Measurements from ENCODE around the gene BPIFB6.

DNA sequence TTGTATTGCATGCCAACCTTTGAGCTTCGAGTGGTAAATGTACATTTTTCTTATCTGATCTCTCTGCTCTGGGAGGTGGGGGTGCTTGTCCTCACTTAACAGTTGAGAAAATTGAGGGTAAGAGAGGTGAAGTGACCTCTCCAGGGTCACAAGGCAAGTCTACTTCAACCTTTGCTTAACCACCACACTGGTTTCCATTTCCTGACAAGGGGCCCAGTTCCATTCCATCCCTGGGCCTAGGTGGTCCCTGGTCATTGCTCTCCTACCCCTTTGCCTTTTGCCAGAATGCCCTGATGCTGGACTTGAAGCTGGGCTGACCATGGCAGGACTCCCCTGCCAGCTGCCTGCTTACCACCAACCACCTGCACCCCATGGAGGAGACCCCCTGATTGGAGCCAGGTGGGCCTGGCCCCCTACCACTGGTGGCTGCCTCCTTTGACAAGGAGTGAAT, 12.3 kb downstream of the BPIFB6 start:
- no peak for TF ChIP-seq ELF1 (IDR thresholded peaks at IDR 0.05)
- TF ChIP-seq, protein P1, sequence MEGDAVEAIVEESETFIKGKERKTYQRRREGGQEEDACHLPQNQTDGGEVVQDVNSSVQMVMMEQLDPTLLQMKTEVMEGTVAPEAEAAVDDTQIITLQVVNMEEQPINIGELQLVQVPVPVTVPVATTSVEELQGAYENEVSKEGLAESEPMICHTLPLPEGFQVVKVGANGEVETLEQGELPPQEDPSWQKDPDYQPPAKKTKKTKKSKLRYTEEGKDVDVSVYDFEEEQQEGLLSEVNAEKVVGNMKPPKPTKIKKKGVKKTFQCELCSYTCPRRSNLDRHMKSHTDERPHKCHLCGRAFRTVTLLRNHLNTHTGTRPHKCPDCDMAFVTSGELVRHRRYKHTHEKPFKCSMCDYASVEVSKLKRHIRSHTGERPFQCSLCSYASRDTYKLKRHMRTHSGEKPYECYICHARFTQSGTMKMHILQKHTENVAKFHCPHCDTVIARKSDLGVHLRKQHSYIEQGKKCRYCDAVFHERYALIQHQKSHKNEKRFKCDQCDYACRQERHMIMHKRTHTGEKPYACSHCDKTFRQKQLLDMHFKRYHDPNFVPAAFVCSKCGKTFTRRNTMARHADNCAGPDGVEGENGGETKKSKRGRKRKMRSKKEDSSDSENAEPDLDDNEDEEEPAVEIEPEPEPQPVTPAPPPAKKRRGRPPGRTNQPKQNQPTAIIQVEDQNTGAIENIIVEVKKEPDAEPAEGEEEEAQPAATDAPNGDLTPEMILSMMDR (IDR thresholded peaks at IDR 0.05) = no peak
- TF ChIP-seq, protein P2, sequence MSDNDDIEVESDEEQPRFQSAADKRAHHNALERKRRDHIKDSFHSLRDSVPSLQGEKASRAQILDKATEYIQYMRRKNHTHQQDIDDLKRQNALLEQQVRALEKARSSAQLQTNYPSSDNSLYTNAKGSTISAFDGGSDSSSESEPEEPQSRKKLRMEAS (IDR thresholded peaks at IDR 0.05; ENCODE audit: low read depth) = no peak
- TF ChIP-seq FOSL2 (IDR thresholded peaks at IDR 0.05; ENCODE audit: borderline replicate concordance, low read depth) = no peak
- TF ChIP-seq GATA2 (CRISPR knock-in tag; IDR thresholded peaks at IDR 0.05) = no peak
- no peak for TF ChIP-seq FOXM1 (IDR thresholded peaks at IDR 0.05; ENCODE audit: low read depth)
- no peak for TF ChIP-seq SMC3 (IDR thresholded peaks at IDR 0.05; ENCODE audit: low read depth, low read length)
- TF ChIP-seq CHD2 (IDR thresholded peaks at IDR 0.05; ENCODE audit: low read length, partially characterized antibody) = no peak
- TF ChIP-seq, protein P3, sequence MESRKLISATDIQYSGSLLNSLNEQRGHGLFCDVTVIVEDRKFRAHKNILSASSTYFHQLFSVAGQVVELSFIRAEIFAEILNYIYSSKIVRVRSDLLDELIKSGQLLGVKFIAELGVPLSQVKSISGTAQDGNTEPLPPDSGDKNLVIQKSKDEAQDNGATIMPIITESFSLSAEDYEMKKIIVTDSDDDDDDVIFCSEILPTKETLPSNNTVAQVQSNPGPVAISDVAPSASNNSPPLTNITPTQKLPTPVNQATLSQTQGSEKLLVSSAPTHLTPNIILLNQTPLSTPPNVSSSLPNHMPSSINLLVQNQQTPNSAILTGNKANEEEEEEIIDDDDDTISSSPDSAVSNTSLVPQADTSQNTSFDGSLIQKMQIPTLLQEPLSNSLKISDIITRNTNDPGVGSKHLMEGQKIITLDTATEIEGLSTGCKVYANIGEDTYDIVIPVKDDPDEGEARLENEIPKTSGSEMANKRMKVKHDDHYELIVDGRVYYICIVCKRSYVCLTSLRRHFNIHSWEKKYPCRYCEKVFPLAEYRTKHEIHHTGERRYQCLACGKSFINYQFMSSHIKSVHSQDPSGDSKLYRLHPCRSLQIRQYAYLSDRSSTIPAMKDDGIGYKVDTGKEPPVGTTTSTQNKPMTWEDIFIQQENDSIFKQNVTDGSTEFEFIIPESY (IDR thresholded peaks at IDR 0.05; ENCODE audit: borderline replicate concordance, low read depth) = no peak
- no peak for TF ChIP-seq TAF1 (IDR thresholded peaks at IDR 0.05; ENCODE audit: borderline replicate concordance, low read depth, low read length)
- no peak for TF ChIP-seq GABPA (IDR thresholded peaks at IDR 0.05; ENCODE audit: low read depth)
- no peak for TF ChIP-seq EP300 (IDR thresholded peaks at IDR 0.05; ENCODE audit: borderline replicate concordance in 1 of 2, low read depth in 1 of 2, low read length in 1 of 2)

All from SK-N-SH (cell line).